Neural cell (in vitro differentiated cells): ENCODE results near the gene TSPAN17.

Experiments used
- EP300 ChIP-seq: fragments of 450-650 bp; conservative IDR thresholded peaks from 2 replicates; pipeline ENCODE4 v1.6.1; 2014; ENCODE audit warnings: antibody characterized with exemption, mild to moderate bottlenecking, moderate library complexity; ENCODE audit not compliant: poor library complexity, severe bottlenecking
- EZH2 ChIP-seq: fragments of 200-600, 300-800 bp; shearing (Covaris generic), sonication (generic); IDR thresholded peaks from 2 replicates; pipeline ENCODE4 v1.6.1; 2014; ENCODE audit warnings: antibody characterized with exemption, low read length, borderline replicate concordance, mild to moderate bottlenecking; ENCODE audit not compliant: insufficient read depth, poor library complexity, severe bottlenecking
- RAD21 ChIP-seq: fragments of 450-650 bp; conservative IDR thresholded peaks from 2 replicates; pipeline ENCODE4 v1.6.1; 2014; ENCODE audit warnings: antibody characterized with exemption, mild to moderate bottlenecking, moderate library complexity
- SMC3 ChIP-seq: fragments of 450-650 bp; conservative IDR thresholded peaks from 2 replicates; pipeline ENCODE4 v1.6.1; 2014; ENCODE audit warnings: antibody characterized with exemption, mild to moderate bottlenecking, moderate library complexity; ENCODE audit not compliant: poor library complexity
- TAF1 ChIP-seq: IDR thresholded peaks from 2 replicates; pipeline ENCODE4 v1.6.1; 2012; ENCODE audit warnings: low read depth
- TF ChIP-seq, protein P1 (sequence below): IDR thresholded peaks from 2 replicates; pipeline ENCODE4 v1.6.1; 2012; ENCODE audit warnings: borderline replicate concordance
- TF ChIP-seq, protein P2 (sequence below): fragments of 450-650 bp; IDR thresholded peaks from 2 replicates; pipeline ENCODE4 v1.5.1; 2014; ENCODE audit warnings: antibody characterized with exemption, mild to moderate bottlenecking, moderate library complexity; ENCODE audit not compliant: poor library complexity, severe bottlenecking

GRCh38 chr5:176624938-176625337 lies 22.3 kb upstream of the TSPAN17 start:
- TF ChIP-seq, protein P1, sequence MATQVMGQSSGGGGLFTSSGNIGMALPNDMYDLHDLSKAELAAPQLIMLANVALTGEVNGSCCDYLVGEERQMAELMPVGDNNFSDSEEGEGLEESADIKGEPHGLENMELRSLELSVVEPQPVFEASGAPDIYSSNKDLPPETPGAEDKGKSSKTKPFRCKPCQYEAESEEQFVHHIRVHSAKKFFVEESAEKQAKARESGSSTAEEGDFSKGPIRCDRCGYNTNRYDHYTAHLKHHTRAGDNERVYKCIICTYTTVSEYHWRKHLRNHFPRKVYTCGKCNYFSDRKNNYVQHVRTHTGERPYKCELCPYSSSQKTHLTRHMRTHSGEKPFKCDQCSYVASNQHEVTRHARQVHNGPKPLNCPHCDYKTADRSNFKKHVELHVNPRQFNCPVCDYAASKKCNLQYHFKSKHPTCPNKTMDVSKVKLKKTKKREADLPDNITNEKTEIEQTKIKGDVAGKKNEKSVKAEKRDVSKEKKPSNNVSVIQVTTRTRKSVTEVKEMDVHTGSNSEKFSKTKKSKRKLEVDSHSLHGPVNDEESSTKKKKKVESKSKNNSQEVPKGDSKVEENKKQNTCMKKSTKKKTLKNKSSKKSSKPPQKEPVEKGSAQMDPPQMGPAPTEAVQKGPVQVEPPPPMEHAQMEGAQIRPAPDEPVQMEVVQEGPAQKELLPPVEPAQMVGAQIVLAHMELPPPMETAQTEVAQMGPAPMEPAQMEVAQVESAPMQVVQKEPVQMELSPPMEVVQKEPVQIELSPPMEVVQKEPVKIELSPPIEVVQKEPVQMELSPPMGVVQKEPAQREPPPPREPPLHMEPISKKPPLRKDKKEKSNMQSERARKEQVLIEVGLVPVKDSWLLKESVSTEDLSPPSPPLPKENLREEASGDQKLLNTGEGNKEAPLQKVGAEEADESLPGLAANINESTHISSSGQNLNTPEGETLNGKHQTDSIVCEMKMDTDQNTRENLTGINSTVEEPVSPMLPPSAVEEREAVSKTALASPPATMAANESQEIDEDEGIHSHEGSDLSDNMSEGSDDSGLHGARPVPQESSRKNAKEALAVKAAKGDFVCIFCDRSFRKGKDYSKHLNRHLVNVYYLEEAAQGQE: no peak
- TF ChIP-seq, protein P2, sequence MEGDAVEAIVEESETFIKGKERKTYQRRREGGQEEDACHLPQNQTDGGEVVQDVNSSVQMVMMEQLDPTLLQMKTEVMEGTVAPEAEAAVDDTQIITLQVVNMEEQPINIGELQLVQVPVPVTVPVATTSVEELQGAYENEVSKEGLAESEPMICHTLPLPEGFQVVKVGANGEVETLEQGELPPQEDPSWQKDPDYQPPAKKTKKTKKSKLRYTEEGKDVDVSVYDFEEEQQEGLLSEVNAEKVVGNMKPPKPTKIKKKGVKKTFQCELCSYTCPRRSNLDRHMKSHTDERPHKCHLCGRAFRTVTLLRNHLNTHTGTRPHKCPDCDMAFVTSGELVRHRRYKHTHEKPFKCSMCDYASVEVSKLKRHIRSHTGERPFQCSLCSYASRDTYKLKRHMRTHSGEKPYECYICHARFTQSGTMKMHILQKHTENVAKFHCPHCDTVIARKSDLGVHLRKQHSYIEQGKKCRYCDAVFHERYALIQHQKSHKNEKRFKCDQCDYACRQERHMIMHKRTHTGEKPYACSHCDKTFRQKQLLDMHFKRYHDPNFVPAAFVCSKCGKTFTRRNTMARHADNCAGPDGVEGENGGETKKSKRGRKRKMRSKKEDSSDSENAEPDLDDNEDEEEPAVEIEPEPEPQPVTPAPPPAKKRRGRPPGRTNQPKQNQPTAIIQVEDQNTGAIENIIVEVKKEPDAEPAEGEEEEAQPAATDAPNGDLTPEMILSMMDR: no peak
- TF ChIP-seq TAF1 (no peak), EP300 (no peak), RAD21 (no peak), EZH2 (no peak), SMC3 (no peak)
